ENCODE results near the gene DCHS2. TPM values are rescaled to one million over a fixed set of nuclear protein-coding genes. Genes with fewer than 3 reads are reported as not detected.

The DCHS2 gene
- total and polyA plus RNA-seq, 10 of the 15 experiments (the other 5 are each of a cell fraction or from before 2014, with no cell fraction given) = 0.01 to 0.31 (median 0.06) TPM; not detected in 3

DNA sequence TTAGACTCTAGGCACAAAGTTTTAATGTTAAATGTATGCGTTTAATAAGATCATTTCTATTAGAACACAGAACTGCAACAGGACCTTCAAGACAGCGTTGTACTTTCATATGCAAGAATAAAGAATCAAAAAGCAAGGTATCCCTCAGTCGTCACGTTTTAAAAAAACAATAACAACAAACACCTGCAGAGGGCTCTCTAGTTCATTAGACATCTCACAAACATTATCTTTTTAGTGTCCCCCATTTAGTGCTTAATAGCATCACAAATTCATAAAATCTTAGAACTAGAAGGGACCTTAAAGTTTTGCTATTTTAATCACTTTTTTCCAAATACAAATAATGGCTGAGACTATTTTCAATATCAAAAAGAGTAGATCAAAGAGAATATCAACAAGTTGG, 236.6 kb downstream of the DCHS2 start:
- Histone ChIP-seq H3K4me2 (ENCODE audit: control insufficient read depth, insufficient read depth) (no peak overlapping the region), H3K4me1 (ENCODE audit: control insufficient read depth, insufficient read depth, low read length) (no peaks in the 10 kb centered on the region), H3K36me3 (ENCODE audit: control insufficient read depth in 2 of 2, insufficient read depth in 2 of 2, low read length in 1 of 2) (no peaks in the 10 kb centered on the region), H4K20me1 (ENCODE audit: control insufficient read depth, insufficient read depth) (no peaks in the 10 kb centered on the region), H3K27me3 (replicated peaks in 1 of 2; ENCODE audit: control insufficient read depth in 2 of 2, insufficient read depth in 2 of 2, low read length in 1 of 2) (no peaks in the 10 kb centered on the region), H3K27ac (ENCODE audit: control insufficient read depth, insufficient read depth) (no peak overlapping the region), H3K4me3 (no peak overlapping the region), H3K9me3 (replicated peaks; ENCODE audit: control insufficient read depth, insufficient read depth, low read length) (no peaks in the 10 kb centered on the region), H3K79me2 (ENCODE audit: control insufficient read depth, insufficient read depth, low read length) (no peaks in the 10 kb centered on the region), H3K9ac (ENCODE audit: control insufficient read depth, insufficient read depth, low read length) (no peak overlapping the region), H2AFZ (ENCODE audit: control insufficient read depth, low read depth, low read length) (no peak overlapping the region)
- TF ChIP-seq PAX5 (IDR thresholded peaks at IDR 0.05; ENCODE audit: borderline replicate concordance, low read depth, low read length) (no peak), EZH2 (IDR thresholded peaks at IDR 0.05; ENCODE audit: borderline replicate concordance, control insufficient read depth, low read depth, low read length) (no peak)
- TF ChIP-seq, protein P1, sequence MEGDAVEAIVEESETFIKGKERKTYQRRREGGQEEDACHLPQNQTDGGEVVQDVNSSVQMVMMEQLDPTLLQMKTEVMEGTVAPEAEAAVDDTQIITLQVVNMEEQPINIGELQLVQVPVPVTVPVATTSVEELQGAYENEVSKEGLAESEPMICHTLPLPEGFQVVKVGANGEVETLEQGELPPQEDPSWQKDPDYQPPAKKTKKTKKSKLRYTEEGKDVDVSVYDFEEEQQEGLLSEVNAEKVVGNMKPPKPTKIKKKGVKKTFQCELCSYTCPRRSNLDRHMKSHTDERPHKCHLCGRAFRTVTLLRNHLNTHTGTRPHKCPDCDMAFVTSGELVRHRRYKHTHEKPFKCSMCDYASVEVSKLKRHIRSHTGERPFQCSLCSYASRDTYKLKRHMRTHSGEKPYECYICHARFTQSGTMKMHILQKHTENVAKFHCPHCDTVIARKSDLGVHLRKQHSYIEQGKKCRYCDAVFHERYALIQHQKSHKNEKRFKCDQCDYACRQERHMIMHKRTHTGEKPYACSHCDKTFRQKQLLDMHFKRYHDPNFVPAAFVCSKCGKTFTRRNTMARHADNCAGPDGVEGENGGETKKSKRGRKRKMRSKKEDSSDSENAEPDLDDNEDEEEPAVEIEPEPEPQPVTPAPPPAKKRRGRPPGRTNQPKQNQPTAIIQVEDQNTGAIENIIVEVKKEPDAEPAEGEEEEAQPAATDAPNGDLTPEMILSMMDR (IDR thresholded peaks at IDR 0.05 in 2 of 3, conservative IDR thresholded peaks at IDR 0.05 in 1 of 3; ENCODE audit: control insufficient read depth in 2 of 3, extremely low read depth in 1 of 3, insufficient read depth in 1 of 3, low read depth in 3 of 3, low read length in 3 of 3) = peak in 1 of 3 experiments; percentile 13; a peak in 1 of 6 replicates
- TF ChIP-seq, protein P2, sequence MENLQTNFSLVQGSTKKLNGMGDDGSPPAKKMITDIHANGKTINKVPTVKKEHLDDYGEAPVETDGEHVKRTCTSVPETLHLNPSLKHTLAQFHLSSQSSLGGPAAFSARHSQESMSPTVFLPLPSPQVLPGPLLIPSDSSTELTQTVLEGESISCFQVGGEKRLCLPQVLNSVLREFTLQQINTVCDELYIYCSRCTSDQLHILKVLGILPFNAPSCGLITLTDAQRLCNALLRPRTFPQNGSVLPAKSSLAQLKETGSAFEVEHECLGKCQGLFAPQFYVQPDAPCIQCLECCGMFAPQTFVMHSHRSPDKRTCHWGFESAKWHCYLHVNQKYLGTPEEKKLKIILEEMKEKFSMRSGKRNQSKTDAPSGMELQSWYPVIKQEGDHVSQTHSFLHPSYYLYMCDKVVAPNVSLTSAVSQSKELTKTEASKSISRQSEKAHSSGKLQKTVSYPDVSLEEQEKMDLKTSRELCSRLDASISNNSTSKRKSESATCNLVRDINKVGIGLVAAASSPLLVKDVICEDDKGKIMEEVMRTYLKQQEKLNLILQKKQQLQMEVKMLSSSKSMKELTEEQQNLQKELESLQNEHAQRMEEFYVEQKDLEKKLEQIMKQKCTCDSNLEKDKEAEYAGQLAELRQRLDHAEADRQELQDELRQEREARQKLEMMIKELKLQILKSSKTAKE (IDR thresholded peaks at IDR 0.05; ENCODE audit: low read depth, poor library complexity, severe bottlenecking) = no peak
- in situ Hi-C loops (cut with MboI) = no loop called here
- 30% methylated on average over 4 of the region's 4 CpGs for WGBS (ENCODE audit: insufficient coverage, insufficient replicate concordance, low lambda C conversion rate, missing lambda C conversion rate)
- CTCF ChIA-PET = interaction anchor here (0.8 to 1.6 kb wide), 3 partner anchors 8 to 364 kb away, joined by 3 read pairs; no protein-coding TSS in a partner anchor
- no peak for FAIRE-seq
- POLR2A ChIA-PET = no interaction called here
- SMC1A ChIA-PET (ENCODE audit: uncharacterized antibody, unreplicated experiment) = no interaction called here
- intact Hi-C loops (cut with micrococcal nuclease; ENCODE audit: unreplicated experiment) = no loop called here
- DNase-seq (ENCODE audit: low read depth, low spot score) = no peak
- no TSS peak for BruUV-seq (replicated peaks)
- RAD21 ChIA-PET (ENCODE audit: unreplicated experiment) = no interaction called here
- ATAC-seq = no peak

Data from GM12878 (cell line).